Measurements from ENCODE around the gene DCP1A. TPM values are rescaled to one million over a fixed set of nuclear protein-coding genes. Genes with fewer than 3 reads are reported as not detected.

The DCP1A gene
- total and polyA plus RNA-seq, 4 donors = 3.5 to 11.3 (median 8.2) TPM

DNA sequence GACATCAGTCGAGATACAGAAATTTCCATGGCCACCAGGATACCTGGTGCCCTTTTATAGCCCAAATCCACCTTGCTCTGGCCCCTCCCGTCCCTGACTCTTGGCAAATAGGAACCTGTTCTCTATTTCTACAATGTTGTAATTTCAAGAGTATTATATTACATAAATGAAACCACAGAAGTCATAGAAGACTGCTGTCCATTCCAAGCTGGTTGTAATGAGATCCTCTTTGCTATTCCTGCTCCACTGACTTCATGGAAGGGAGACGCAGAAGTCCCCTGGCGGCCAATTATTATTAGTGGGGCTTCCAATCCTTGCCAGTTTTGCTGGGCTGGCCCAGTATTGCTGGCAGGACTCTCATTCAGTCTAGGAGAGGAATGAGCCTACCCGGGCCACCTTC, 26.6 kb downstream of the DCP1A start:
- Histone ChIP-seq H3K9me3 (ENCODE audit: control insufficient read depth in 4 of 4, low read length in 3 of 4) (no peaks in the 10 kb centered on the region), H3K9ac (ENCODE audit: low read depth in 1 of 2, low read length in 2 of 2) (no peak overlapping the region), H3K27ac (ENCODE audit: low read depth in 1 of 2, low read length in 2 of 2) (no peak overlapping the region), H3K27me3 (ENCODE audit: control insufficient read depth in 4 of 4, insufficient read depth in 4 of 4, low read length in 3 of 4) (no peaks in the 10 kb centered on the region), H3K36me3 (ENCODE audit: control insufficient read depth in 4 of 4, insufficient read depth in 3 of 4, low read depth in 1 of 4, low read length in 3 of 4) (peaks cover 5 to 14% (median 8%) of the 10 kb centered on the region in 4 donors), H3K4me1 (ENCODE audit: control insufficient read depth in 4 of 4, insufficient read depth in 4 of 4, low read length in 3 of 4) (peaks cover 0 to 5% (median 0%) of the 10 kb centered on the region in 4 donors), H3K4me3 (ENCODE audit: low read depth in 1 of 3, low read length in 3 of 3) (no peak overlapping the region)
- WGBS = 95% methylated on average over 5 of the region's 5 CpGs
- TF ChIP-seq, protein P1, sequence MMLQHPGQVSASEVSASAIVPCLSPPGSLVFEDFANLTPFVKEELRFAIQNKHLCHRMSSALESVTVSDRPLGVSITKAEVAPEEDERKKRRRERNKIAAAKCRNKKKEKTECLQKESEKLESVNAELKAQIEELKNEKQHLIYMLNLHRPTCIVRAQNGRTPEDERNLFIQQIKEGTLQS (IDR thresholded peaks at IDR 0.05) = no peak
- no peak for TF ChIP-seq HNF4A (conservative IDR thresholded peaks at IDR 0.05)
- TF ChIP-seq, protein P2, sequence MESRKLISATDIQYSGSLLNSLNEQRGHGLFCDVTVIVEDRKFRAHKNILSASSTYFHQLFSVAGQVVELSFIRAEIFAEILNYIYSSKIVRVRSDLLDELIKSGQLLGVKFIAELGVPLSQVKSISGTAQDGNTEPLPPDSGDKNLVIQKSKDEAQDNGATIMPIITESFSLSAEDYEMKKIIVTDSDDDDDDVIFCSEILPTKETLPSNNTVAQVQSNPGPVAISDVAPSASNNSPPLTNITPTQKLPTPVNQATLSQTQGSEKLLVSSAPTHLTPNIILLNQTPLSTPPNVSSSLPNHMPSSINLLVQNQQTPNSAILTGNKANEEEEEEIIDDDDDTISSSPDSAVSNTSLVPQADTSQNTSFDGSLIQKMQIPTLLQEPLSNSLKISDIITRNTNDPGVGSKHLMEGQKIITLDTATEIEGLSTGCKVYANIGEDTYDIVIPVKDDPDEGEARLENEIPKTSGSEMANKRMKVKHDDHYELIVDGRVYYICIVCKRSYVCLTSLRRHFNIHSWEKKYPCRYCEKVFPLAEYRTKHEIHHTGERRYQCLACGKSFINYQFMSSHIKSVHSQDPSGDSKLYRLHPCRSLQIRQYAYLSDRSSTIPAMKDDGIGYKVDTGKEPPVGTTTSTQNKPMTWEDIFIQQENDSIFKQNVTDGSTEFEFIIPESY (IDR thresholded peaks at IDR 0.05) = no peak
- no peak for TF ChIP-seq YY1 (IDR thresholded peaks at IDR 0.05)
- no peak for TF ChIP-seq EGR1 (IDR thresholded peaks at IDR 0.05; ENCODE audit: low read depth in 2 of 2)
- TF ChIP-seq RAD21 (IDR thresholded peaks at IDR 0.05) = no peak
- no peak for DNase-seq (ENCODE audit: low spot score)

DNA sequence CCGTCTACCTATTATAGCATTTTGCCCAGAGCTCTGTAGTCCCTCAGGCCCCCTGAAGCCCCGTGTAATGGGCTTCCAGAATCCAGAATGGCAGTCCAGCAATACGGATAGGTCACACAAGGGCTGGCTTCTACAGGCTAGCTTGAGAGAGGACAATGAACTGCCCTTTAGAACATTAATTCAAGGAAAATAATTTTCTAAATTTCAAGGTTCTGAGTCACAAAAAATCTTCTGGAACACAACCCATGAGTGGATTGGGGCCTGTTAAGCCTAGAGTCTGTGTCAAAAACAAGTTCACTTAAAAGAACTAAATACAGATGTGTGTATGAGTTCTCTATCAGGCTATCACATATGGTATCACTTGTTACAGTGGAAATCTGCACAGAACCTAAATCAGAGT, 28.8 kb downstream of the DCP1A start:
- peaks cover 6 to 17% (median 9%) of the 10 kb centered on the region in 4 donors for H3K36me3 ChIP-seq (ENCODE audit: control insufficient read depth in 4 of 4, insufficient read depth in 3 of 4, low read depth in 1 of 4, low read length in 3 of 4)
- H3K4me3 ChIP-seq (ENCODE audit: low read depth in 1 of 3, low read length in 3 of 3) = no peak overlapping the region
- WGBS = 93% methylated on average over 3 of the region's 3 CpGs
- H3K4me1 ChIP-seq (ENCODE audit: control insufficient read depth in 4 of 4, insufficient read depth in 4 of 4, low read length in 3 of 4) = no peaks in the 10 kb centered on the region
- no peak overlapping the region for H3K27ac ChIP-seq (ENCODE audit: low read depth in 1 of 2, low read length in 2 of 2)
- H3K9me3 ChIP-seq (ENCODE audit: control insufficient read depth in 4 of 4, low read length in 3 of 4) = no peaks in the 10 kb centered on the region
- H3K27me3 ChIP-seq (ENCODE audit: control insufficient read depth in 4 of 4, insufficient read depth in 4 of 4, low read length in 3 of 4) = no peaks in the 10 kb centered on the region
- H3K9ac ChIP-seq (ENCODE audit: low read depth in 1 of 2, low read length in 2 of 2) = no peak overlapping the region
- TF ChIP-seq, protein P2 (IDR thresholded peaks at IDR 0.05) = no peak
- TF ChIP-seq TAF1 (conservative IDR thresholded peaks at IDR 0.05) (no peak), EGR1 (IDR thresholded peaks at IDR 0.05; ENCODE audit: low read depth in 2 of 2) (no peak), HNF4A (conservative IDR thresholded peaks at IDR 0.05) (no peak), NR2F2 (IDR thresholded peaks at IDR 0.05) (no peak), FOXA1 (IDR thresholded peaks at IDR 0.05) (no peak), YY1 (IDR thresholded peaks at IDR 0.05) (no peak), JUND (IDR thresholded peaks at IDR 0.05) (no peak), FOXA2 (IDR thresholded peaks at IDR 0.05) (no peak), MAX (IDR thresholded peaks at IDR 0.05) (no peak), SP1 (IDR thresholded peaks at IDR 0.05) (no peak), HNF4G (IDR thresholded peaks at IDR 0.05) (no peak), GABPA (IDR thresholded peaks at IDR 0.05 in 1 of 2, conservative IDR thresholded peaks at IDR 0.05 in 1 of 2) (no peak), RXRA (IDR thresholded peaks at IDR 0.05) (no peak)
- TF ChIP-seq, protein P3, sequence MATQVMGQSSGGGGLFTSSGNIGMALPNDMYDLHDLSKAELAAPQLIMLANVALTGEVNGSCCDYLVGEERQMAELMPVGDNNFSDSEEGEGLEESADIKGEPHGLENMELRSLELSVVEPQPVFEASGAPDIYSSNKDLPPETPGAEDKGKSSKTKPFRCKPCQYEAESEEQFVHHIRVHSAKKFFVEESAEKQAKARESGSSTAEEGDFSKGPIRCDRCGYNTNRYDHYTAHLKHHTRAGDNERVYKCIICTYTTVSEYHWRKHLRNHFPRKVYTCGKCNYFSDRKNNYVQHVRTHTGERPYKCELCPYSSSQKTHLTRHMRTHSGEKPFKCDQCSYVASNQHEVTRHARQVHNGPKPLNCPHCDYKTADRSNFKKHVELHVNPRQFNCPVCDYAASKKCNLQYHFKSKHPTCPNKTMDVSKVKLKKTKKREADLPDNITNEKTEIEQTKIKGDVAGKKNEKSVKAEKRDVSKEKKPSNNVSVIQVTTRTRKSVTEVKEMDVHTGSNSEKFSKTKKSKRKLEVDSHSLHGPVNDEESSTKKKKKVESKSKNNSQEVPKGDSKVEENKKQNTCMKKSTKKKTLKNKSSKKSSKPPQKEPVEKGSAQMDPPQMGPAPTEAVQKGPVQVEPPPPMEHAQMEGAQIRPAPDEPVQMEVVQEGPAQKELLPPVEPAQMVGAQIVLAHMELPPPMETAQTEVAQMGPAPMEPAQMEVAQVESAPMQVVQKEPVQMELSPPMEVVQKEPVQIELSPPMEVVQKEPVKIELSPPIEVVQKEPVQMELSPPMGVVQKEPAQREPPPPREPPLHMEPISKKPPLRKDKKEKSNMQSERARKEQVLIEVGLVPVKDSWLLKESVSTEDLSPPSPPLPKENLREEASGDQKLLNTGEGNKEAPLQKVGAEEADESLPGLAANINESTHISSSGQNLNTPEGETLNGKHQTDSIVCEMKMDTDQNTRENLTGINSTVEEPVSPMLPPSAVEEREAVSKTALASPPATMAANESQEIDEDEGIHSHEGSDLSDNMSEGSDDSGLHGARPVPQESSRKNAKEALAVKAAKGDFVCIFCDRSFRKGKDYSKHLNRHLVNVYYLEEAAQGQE (IDR thresholded peaks at IDR 0.05) = no peak
- TF ChIP-seq, protein P4, sequence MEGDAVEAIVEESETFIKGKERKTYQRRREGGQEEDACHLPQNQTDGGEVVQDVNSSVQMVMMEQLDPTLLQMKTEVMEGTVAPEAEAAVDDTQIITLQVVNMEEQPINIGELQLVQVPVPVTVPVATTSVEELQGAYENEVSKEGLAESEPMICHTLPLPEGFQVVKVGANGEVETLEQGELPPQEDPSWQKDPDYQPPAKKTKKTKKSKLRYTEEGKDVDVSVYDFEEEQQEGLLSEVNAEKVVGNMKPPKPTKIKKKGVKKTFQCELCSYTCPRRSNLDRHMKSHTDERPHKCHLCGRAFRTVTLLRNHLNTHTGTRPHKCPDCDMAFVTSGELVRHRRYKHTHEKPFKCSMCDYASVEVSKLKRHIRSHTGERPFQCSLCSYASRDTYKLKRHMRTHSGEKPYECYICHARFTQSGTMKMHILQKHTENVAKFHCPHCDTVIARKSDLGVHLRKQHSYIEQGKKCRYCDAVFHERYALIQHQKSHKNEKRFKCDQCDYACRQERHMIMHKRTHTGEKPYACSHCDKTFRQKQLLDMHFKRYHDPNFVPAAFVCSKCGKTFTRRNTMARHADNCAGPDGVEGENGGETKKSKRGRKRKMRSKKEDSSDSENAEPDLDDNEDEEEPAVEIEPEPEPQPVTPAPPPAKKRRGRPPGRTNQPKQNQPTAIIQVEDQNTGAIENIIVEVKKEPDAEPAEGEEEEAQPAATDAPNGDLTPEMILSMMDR (IDR thresholded peaks at IDR 0.05; ENCODE audit: low read depth, low read length, missing input control) = no peak
- TF ChIP-seq, protein P1 (IDR thresholded peaks at IDR 0.05) = no peak
- no peak for DNase-seq (ENCODE audit: low spot score)

Data from liver (tissue), 9 donors.